ENCODE data around the gene GDPD4.

The GDPD4 gene

DNA sequence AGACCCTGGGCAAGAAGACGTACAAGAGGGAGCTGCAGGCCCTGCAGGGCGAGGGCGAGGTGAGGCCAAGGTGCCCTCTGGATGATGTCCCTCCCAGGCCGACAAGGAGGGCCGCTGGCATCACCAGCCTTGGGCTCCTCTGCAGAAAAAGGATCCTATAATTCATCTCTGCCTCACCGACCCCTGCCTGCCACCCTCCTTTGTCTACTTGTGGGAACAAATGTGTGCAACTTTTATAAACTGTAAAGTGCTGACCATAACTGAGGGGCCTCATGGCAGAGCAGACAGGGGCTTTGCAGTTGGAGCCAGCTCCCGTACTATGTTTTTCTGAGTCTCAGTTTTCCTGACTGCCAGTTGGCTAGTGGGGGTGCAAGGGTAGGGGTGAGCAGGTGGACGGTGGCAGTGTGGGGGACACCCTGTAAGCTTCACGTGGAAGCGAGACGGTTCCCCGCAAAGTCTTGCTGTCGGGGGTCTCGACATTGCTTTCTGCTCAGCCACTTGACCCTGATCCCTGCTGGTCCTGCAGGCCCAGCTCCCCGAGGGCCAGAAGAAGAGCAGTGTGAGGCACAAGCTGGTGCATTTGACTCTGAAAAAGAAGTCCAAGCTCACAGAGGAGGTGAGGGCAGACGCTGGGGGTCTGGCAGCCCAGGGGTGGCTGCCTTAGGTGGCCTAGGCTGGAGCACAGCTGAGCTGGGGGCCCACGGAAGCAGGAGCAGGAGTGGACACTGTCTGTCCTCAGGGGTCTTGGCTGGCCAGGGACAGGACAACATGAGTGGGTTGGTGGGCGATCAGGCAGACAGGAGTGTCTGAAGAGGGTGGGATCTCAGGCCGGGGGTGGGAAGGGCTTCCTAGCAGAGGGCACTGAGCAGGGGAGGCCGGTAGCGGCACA lies 118.7 kb downstream of the GDPD4 start:
- TF ChIP-seq, protein P1, sequence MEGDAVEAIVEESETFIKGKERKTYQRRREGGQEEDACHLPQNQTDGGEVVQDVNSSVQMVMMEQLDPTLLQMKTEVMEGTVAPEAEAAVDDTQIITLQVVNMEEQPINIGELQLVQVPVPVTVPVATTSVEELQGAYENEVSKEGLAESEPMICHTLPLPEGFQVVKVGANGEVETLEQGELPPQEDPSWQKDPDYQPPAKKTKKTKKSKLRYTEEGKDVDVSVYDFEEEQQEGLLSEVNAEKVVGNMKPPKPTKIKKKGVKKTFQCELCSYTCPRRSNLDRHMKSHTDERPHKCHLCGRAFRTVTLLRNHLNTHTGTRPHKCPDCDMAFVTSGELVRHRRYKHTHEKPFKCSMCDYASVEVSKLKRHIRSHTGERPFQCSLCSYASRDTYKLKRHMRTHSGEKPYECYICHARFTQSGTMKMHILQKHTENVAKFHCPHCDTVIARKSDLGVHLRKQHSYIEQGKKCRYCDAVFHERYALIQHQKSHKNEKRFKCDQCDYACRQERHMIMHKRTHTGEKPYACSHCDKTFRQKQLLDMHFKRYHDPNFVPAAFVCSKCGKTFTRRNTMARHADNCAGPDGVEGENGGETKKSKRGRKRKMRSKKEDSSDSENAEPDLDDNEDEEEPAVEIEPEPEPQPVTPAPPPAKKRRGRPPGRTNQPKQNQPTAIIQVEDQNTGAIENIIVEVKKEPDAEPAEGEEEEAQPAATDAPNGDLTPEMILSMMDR (IDR thresholded peaks at IDR 0.05; ENCODE audit: low read depth, low read length): no peak
- no peak for DNase-seq (ENCODE audit: extremely low read depth, low read depth)

DNA sequence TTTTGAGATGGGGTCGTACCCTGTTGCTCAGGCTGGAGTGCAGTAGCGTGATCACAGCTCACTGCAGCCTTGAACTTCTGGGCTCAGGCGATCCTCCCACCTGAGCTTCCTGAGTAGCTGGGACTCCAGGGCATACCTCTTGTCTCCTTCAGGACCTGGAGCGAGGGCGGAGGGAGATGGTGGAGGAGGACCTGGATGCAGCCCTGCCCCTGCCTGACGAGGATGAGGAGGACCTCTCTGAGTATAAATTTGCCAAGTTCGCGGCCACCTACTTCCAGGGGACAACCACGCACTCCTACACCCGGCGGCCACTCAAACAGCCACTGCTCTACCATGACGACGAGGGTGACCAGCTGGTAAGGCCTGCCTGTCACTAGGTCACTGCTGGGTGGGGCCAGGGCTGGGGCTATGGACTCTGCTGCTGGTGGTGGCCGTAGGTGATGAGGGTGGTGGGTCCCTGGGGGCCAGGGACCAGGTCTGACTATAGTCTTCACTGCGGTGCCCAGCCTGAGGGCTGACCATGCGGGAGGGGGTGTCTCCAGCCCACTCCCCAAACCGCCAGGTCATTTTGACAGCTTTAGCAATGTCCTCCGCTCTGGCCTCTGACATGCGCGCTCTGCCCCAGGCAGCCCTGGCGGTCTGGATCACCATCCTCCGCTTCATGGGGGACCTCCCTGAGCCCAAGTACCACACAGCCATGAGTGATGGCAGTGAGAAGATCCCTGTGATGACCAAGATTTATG lies 119.5 kb downstream of the GDPD4 start:
- TF ChIP-seq, protein P1 (IDR thresholded peaks at IDR 0.05; ENCODE audit: low read depth, low read length): no peak
- no peak for DNase-seq (ENCODE audit: extremely low read depth, low read depth)

- TF ChIP-seq, protein P1 (IDR thresholded peaks at IDR 0.05; ENCODE audit: low read depth, low read length): no peak
- DNase-seq (ENCODE audit: extremely low read depth, low read depth): no peak
These were observed 120.3 kb downstream of the GDPD4 start for GRCh38 chr11:77181226-77181625.

GRCh38 chr11:77180346-77180745 lies 121.1 kb downstream of the GDPD4 start:
- no peak for DNase-seq (ENCODE audit: extremely low read depth, low read depth)

DNA sequence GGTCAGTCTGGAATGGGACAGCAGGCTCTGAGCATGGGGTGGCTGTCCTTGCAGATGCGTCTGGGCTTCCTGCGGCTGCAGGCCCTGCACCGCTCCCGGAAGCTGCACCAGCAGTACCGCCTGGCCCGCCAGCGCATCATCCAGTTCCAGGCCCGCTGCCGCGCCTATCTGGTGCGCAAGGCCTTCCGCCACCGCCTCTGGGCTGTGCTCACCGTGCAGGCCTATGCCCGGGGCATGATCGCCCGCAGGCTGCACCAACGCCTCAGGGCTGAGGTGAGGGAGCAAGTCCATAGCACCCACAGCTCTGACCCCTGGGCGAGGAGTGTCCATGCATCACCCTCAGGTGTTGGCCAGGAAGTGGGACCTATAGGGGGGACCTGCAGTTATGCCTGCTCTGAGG lies 121.8 kb downstream of the GDPD4 start:
- DNase-seq (ENCODE audit: extremely low read depth, low read depth): no peak
- TF ChIP-seq, protein P1 (IDR thresholded peaks at IDR 0.05; ENCODE audit: low read depth, low read length): no peak

More at GRCh38 chr11:77180346-77180745, 121.1 kb downstream of the GDPD4 start:
- TF ChIP-seq, protein P1 (IDR thresholded peaks at IDR 0.05; ENCODE audit: low read depth, low read length): no peak

DNA sequence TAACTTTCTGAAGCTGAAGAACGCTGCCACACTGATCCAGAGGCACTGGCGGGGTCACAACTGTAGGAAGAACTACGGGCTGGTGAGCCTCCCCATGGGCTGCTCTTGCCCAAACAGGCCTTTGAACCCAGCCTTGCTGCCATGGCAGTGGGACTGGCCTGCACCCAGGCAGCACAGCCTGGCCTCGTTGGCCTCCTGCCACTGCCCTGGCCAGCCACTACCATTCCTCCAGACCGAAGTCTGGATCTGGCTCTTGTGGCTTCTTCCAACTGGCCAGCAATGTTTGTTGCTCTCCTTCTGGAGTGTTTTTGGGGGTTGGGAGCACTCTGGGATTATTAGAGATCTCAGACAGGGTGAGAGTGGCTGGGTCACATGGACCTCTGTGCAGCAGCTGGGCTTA lies 122.4 kb downstream of the GDPD4 start:
- no peak for DNase-seq (ENCODE audit: extremely low read depth, low read depth)
- TF ChIP-seq, protein P1 (IDR thresholded peaks at IDR 0.05; ENCODE audit: low read depth, low read length): no peak

- DNase-seq (ENCODE audit: extremely low read depth, low read depth): no peak
- TF ChIP-seq, protein P1 (IDR thresholded peaks at IDR 0.05; ENCODE audit: low read depth, low read length): no peak
These were observed 123.3 kb downstream of the GDPD4 start for GRCh38 chr11:77178150-77178549.
